ENCODE results near the gene SERINC5.
"Not testable (repeated sequence)": the region's sequence is repeated elsewhere in the genome, so short reads cannot be mapped to it uniquely, and the experiment has no call there.

Gene SERINC5

GRCh38 chr5:80156156-80156555, 99.7 kb downstream of the SERINC5 start:
- CTCF ChIA-PET: no interaction called here
- DNase-seq (ENCODE audit: extremely low spot score): no peak
- POLR2A ChIA-PET: no interaction called here
- TF ChIP-seq CTBP1 (IDR thresholded peaks at IDR 0.05; ENCODE audit: borderline replicate concordance): no peak
- no peak for TF ChIP-seq SUZ12 (IDR thresholded peaks at IDR 0.05)
- no peak for TF ChIP-seq L3MBTL2 (conservative IDR thresholded peaks at IDR 0.05)
- no peak for TF ChIP-seq FOXA1 (IDR thresholded peaks at IDR 0.05)
- TF ChIP-seq FOXM1 (IDR thresholded peaks at IDR 0.05; ENCODE audit: borderline replicate concordance): no peak
- TF ChIP-seq ARNT (IDR thresholded peaks at IDR 0.05): no peak
- TF ChIP-seq NFRKB (IDR thresholded peaks at IDR 0.05): no peak
- TF ChIP-seq TARDBP (IDR thresholded peaks at IDR 0.05): no peak
- TF ChIP-seq ELF4 (IDR thresholded peaks at IDR 0.05): no peak
- TF ChIP-seq HDGF (IDR thresholded peaks at IDR 0.05; ENCODE audit: borderline replicate concordance): no peak
- TF ChIP-seq BHLHE40 (IDR thresholded peaks at IDR 0.05; ENCODE audit: borderline replicate concordance): no peak
- TF ChIP-seq ZNF384 (IDR thresholded peaks at IDR 0.05): no peak
- no peak for TF ChIP-seq SP1 (IDR thresholded peaks at IDR 0.05)
- TF ChIP-seq LEF1 (IDR thresholded peaks at IDR 0.05; ENCODE audit: borderline replicate concordance): no peak

DNA sequence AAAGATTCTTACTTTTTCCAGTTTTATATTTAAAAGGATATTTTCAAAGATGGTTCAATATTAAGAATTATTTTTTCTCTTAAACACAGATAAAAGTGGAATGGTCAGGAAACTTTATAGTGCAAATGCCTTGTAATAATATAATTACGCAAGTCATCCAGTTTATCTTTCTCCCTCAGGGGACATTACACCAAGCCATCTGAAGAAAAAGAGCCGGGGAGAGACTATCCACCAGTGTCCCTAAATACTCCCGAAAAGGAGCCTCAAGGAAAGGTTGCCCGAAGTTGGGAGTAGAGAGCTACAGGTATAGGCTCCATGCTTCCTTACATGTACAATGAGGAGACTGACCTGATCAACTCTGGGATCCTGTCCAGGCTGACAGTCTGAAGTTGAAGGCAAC, 101.1 kb downstream of the SERINC5 start:
- CTCF ChIA-PET: no interaction called here
- TF ChIP-seq ARNT (IDR thresholded peaks at IDR 0.05) (no peak), TARDBP (IDR thresholded peaks at IDR 0.05) (no peak), FOXA1 (IDR thresholded peaks at IDR 0.05) (no peak), NFRKB (IDR thresholded peaks at IDR 0.05) (no peak), HDGF (IDR thresholded peaks at IDR 0.05; ENCODE audit: borderline replicate concordance) (no peak), SUZ12 (IDR thresholded peaks at IDR 0.05) (no peak), PKNOX1 (IDR thresholded peaks at IDR 0.05) (no peak), FOXM1 (IDR thresholded peaks at IDR 0.05; ENCODE audit: borderline replicate concordance) (no peak)
- DNase-seq (ENCODE audit: extremely low spot score): no peak
- POLR2A ChIA-PET: no interaction called here

DNA sequence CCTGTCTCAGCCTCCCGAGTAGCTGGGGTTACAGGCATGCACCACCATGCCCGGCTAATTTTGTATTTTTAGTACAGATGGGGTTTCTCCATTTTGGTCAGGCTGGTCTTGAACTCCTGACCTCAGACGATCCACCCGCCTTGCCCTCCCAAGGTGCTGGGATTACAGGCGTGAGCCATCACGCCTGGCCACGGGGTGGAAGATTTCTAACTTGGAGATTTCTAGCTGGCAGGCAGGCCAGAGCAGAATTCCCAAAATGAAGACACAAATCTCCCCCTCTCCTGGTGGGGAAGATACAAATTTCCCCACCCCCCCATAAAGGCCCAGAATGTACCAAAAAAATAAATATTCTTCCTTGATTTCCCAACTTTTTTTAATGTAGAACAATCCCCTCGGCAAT, 101.6 kb downstream of the SERINC5 start:
- POLR2A ChIA-PET; CTCF ChIA-PET; DNase-seq (ENCODE audit: extremely low spot score): not testable (repeated sequence)

- TF ChIP-seq ELF4 (IDR thresholded peaks at IDR 0.05) (no peak), L3MBTL2 (conservative IDR thresholded peaks at IDR 0.05) (no peak), PKNOX1 (IDR thresholded peaks at IDR 0.05) (no peak), NFRKB (IDR thresholded peaks at IDR 0.05) (no peak), LEF1 (IDR thresholded peaks at IDR 0.05; ENCODE audit: borderline replicate concordance) (no peak), FOXA1 (IDR thresholded peaks at IDR 0.05) (no peak), HDGF (IDR thresholded peaks at IDR 0.05; ENCODE audit: borderline replicate concordance) (no peak), BHLHE40 (IDR thresholded peaks at IDR 0.05; ENCODE audit: borderline replicate concordance) (no peak), CTBP1 (IDR thresholded peaks at IDR 0.05; ENCODE audit: borderline replicate concordance) (no peak), FOXM1 (IDR thresholded peaks at IDR 0.05; ENCODE audit: borderline replicate concordance) (no peak)
- POLR2A ChIA-PET: no interaction called here
- CTCF ChIA-PET: no interaction called here
- no peak for DNase-seq (ENCODE audit: extremely low spot score)
Observed at GRCh38 chr5:80153586-80154126, 102.2 kb downstream of the SERINC5 start.

DNA sequence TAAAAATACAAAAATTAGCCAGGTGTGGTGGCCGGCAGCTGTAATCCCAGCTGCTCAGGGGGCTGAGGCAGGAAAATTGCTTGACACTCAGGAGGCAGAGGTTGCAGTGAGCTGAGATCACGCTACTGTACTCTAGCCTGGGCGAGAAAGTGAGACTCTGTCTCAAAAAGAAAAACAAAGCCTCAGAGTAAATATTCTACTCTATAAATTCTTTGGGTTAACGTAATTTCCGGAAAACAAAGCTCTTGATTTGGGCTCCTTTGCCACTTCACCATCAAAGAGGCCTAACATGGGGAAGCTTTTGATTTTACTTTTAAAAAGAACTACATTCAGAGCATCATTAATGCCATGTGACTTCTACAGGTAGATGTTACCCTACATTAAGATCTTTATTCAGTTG, 103.1 kb downstream of the SERINC5 start:
- POLR2A ChIA-PET: no interaction called here
- no peak for TF ChIP-seq FOXK2 (IDR thresholded peaks at IDR 0.05)
- TF ChIP-seq CTBP1 (IDR thresholded peaks at IDR 0.05; ENCODE audit: borderline replicate concordance): no peak
- TF ChIP-seq ZNF384 (IDR thresholded peaks at IDR 0.05): no peak
- TF ChIP-seq HDGF (IDR thresholded peaks at IDR 0.05; ENCODE audit: borderline replicate concordance): no peak
- no peak for TF ChIP-seq L3MBTL2 (conservative IDR thresholded peaks at IDR 0.05)
- no peak for TF ChIP-seq PKNOX1 (IDR thresholded peaks at IDR 0.05)
- TF ChIP-seq NFRKB (IDR thresholded peaks at IDR 0.05): no peak
- TF ChIP-seq FOXA1 (IDR thresholded peaks at IDR 0.05): no peak
- CTCF ChIA-PET: no interaction called here
- no peak for DNase-seq (ENCODE audit: extremely low spot score)

- TF ChIP-seq ARNT (IDR thresholded peaks at IDR 0.05): no peak
- TF ChIP-seq FOXM1 (IDR thresholded peaks at IDR 0.05; ENCODE audit: borderline replicate concordance): no peak
- no peak for TF ChIP-seq LEF1 (IDR thresholded peaks at IDR 0.05; ENCODE audit: borderline replicate concordance)
- no peak for TF ChIP-seq ZNF384 (IDR thresholded peaks at IDR 0.05)
- no peak for TF ChIP-seq HDGF (IDR thresholded peaks at IDR 0.05; ENCODE audit: borderline replicate concordance)
- no peak for TF ChIP-seq SP1 (IDR thresholded peaks at IDR 0.05)
- TF ChIP-seq NFRKB (IDR thresholded peaks at IDR 0.05): no peak
- no peak for TF ChIP-seq FOXA1 (IDR thresholded peaks at IDR 0.05)
- no peak for TF ChIP-seq SUZ12 (IDR thresholded peaks at IDR 0.05)
- TF ChIP-seq ELF4 (IDR thresholded peaks at IDR 0.05): no peak
- no peak for TF ChIP-seq BHLHE40 (IDR thresholded peaks at IDR 0.05; ENCODE audit: borderline replicate concordance)
- TF ChIP-seq TARDBP (IDR thresholded peaks at IDR 0.05): no peak
- no peak for TF ChIP-seq L3MBTL2 (conservative IDR thresholded peaks at IDR 0.05)
- TF ChIP-seq PKNOX1 (IDR thresholded peaks at IDR 0.05): no peak
- TF ChIP-seq FOXK2 (IDR thresholded peaks at IDR 0.05): no peak
- TF ChIP-seq CTBP1 (IDR thresholded peaks at IDR 0.05; ENCODE audit: borderline replicate concordance): no peak
- CTCF ChIA-PET: no interaction called here
- no peak for DNase-seq (ENCODE audit: extremely low spot score)
- POLR2A ChIA-PET: no interaction called here
Observed at GRCh38 chr5:80151890-80152289, 104.0 kb downstream of the SERINC5 start.

Data from HEK293T (cell line).